K562 (cell line): ENCODE measurements around the gene LONP1. TPM values are rescaled to one million over a fixed set of nuclear protein-coding genes. Genes with fewer than 3 reads are reported as not detected.

ENCODE experiments used
- ARNT ChIP-seq, 2 experiments: fragments of 450-650 bp; IDR thresholded peaks; 2 replicates each; pipeline ENCODE4 v1.6.1; 2016; ENCODE audit warnings: mild to moderate bottlenecking in 1 of 2
- CBFB ChIP-seq: sonication (generic); formaldehyde crosslinking; IDR thresholded peaks from 2 replicates; pipeline ENCODE4 v1.4.0; 2020; ENCODE audit warnings: mild to moderate bottlenecking, missing genetic modification reagents
- EP400 ChIP-seq: fragments of 450-650 bp; IDR thresholded peaks from 2 replicates; pipeline ENCODE4 v1.6.1; 2017; ENCODE audit warnings: antibody characterized with exemption, mild to moderate bottlenecking, moderate library complexity
- NRF1 ChIP-seq, 2 experiments: fragments of 450-650 bp; IDR thresholded peaks in 1 of 2; conservative IDR thresholded peaks in 1 of 2; 2 replicates each; pipeline ENCODE4 v1.6.1; 2014; ENCODE audit warnings: mild to moderate bottlenecking in 2 of 2
- PRMT5 ChIP-seq: sonication (generic); formaldehyde crosslinking; IDR thresholded peaks from 2 replicates; pipeline ENCODE4 v1.5.0; 2020; ENCODE audit warnings: missing genetic modification reagents
- RFX1 ChIP-seq: fragments of 450-650 bp; IDR thresholded peaks from 2 replicates; pipeline ENCODE4 v1.6.1; 2016; ENCODE audit warnings: mild to moderate bottlenecking, moderate library complexity
- RUNX1 ChIP-seq: sonication (generic); IDR thresholded peaks from 2 replicates; pipeline ENCODE4 v1.6.1; 2016; ENCODE audit warnings: antibody characterized with exemption, low read depth
- TEAD1 ChIP-seq, 2 experiments: fragments of 450-650 bp in 1 of 2; sonication (generic) in 1 of 2; formaldehyde crosslinking; IDR thresholded peaks; 2 replicates each; pipeline versions ENCODE4 v1.4.0 to v1.8.0; 2020 to 2022; ENCODE audit warnings: mild to moderate bottlenecking in 2 of 2, missing genetic modification reagents in 1 of 2
- YBX1 ChIP-seq: fragments of 450-650 bp; IDR thresholded peaks from 2 replicates; pipeline ENCODE4 v1.7.1; 2016; ENCODE audit warnings: mild to moderate bottlenecking
- ZNF124 ChIP-seq: sonication (generic); formaldehyde crosslinking; IDR thresholded peaks from 2 replicates; pipeline ENCODE4 v1.8.1; 2022; ENCODE audit warnings: missing genetic modification reagents
- ZNF274 ChIP-seq: IDR thresholded peaks from 2 replicates; pipeline ENCODE4 v1.6.1; 2011; ENCODE audit warnings: low read depth, mild to moderate bottlenecking, low read length, moderate library complexity, borderline replicate concordance
- ZNF584 ChIP-seq: fragments of 200-800 bp; sonication (Bioruptor generic); IDR thresholded peaks from 2 replicates; pipeline ENCODE4 v1.6.1; 2016; ENCODE audit warnings: low read depth, mild to moderate bottlenecking, missing genetic modification characterization, missing compliant biosample characterization
- polyA plus RNA-seq, 8 experiments: library from polyadenylated mRNA; depleted of rRNA in 4 of 8; stranded (reverse) in 5 of 8; unstranded in 3 of 8; fragments of >200 nt; fragmentation: Nextera tagmentation in 2 of 8; fragmentation: Illumina TruSeq in 1 of 8; extraction: Ambion mirVana in 2 of 8; extraction: Trizol in 1 of 8; gene quantifications; 2 replicates each; pipeline versions ENCODE4 v1.2.1 to v1.2.3, GENCODE V29; 2011 to 2014; ENCODE audit warnings: inconsistent platforms in 1 of 8, missing spikeins in 1 of 8
- total RNA-seq, 7 experiments: library from RNA; depleted of rRNA in 6 of 7; stranded (reverse); fragments of >200 nt in 6 of 7; fragmentation: Illumina TruSeq in 2 of 7; extraction: Trizol in 2 of 7; gene quantifications; 2 replicates each; pipeline versions ENCODE4 v1.2.1 to v1.2.3, GENCODE V29; 2011 to 2021; ENCODE audit warnings: low replicate concordance in 1 of 7
- TF ChIP-seq, protein P1 (sequence below), 3 experiments: IDR thresholded peaks in 2 of 3; conservative IDR thresholded peaks in 1 of 3; 2 replicates each; pipeline ENCODE4 v1.5.1; 2011 to 2012; ENCODE audit warnings: low read length in 3 of 3, mild to moderate bottlenecking in 3 of 3, control low read depth in 2 of 3, improper control_type of control experiment in 1 of 3, inconsistent platforms in 1 of 3, low read depth in 1 of 3, mixed read lengths in 1 of 3, moderate library complexity in 1 of 3; ENCODE audit not compliant: insufficient read depth in 2 of 3
- TF ChIP-seq, protein P2 (sequence below): sonication (generic); formaldehyde crosslinking; IDR thresholded peaks from 2 replicates; pipeline ENCODE4 v1.9.0; 2022; ENCODE audit warnings: mild to moderate bottlenecking, missing genetic modification reagents
- TF ChIP-seq, protein P3 (sequence below): sonication (generic); formaldehyde crosslinking; IDR thresholded peaks from 2 replicates; pipeline ENCODE4 v1.8.1; 2023; ENCODE audit warnings: missing genetic modification reagents, mild to moderate bottlenecking, borderline replicate concordance

Gene LONP1
- total and polyA plus RNA-seq, 9 of the 15 experiments (the other 6 are each of a cell fraction or from before 2014, with no cell fraction given) = 1.1 to 238 (median 84.5) TPM

- TF ChIP-seq NRF1 (conservative IDR thresholded peaks at IDR 0.05 in 1 of 2, IDR thresholded peaks at IDR 0.05 in 1 of 2) (peak; percentile 86 to 89), EP400 (peak; percentile 94), CBFB (peak; percentile 29; the same call in 1 of the 2 replicates), ARNT (IDR thresholded peaks at IDR 0.05) (peak in 1 of 2 experiments; percentile 85; a peak in 2 of 4 replicates), ZNF584 (CRISPR knock-in tag) (0 out of 2 replicates have a peak, but pooled peaks have one; percentile 75), RFX1 (peak; percentile 99), RUNX1 (no peak), YBX1 (no peak), TEAD1 (CRISPR knock-in tag; IDR thresholded peaks at IDR 0.05) (peak in 1 of 2 experiments; percentile 57; a peak in 2 of 4 replicates), ZNF124 (no peak), PRMT5 (no peak), ZNF274 (no peak)
- TF ChIP-seq, protein P1, sequence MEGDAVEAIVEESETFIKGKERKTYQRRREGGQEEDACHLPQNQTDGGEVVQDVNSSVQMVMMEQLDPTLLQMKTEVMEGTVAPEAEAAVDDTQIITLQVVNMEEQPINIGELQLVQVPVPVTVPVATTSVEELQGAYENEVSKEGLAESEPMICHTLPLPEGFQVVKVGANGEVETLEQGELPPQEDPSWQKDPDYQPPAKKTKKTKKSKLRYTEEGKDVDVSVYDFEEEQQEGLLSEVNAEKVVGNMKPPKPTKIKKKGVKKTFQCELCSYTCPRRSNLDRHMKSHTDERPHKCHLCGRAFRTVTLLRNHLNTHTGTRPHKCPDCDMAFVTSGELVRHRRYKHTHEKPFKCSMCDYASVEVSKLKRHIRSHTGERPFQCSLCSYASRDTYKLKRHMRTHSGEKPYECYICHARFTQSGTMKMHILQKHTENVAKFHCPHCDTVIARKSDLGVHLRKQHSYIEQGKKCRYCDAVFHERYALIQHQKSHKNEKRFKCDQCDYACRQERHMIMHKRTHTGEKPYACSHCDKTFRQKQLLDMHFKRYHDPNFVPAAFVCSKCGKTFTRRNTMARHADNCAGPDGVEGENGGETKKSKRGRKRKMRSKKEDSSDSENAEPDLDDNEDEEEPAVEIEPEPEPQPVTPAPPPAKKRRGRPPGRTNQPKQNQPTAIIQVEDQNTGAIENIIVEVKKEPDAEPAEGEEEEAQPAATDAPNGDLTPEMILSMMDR (IDR thresholded peaks at IDR 0.05 in 2 of 3, conservative IDR thresholded peaks at IDR 0.05 in 1 of 3; ENCODE audit: insufficient read depth in 2 of 3, low read depth in 1 of 3, low read length in 3 of 3) = peak in 1 of 3 experiments; percentile 10; a peak in 1 of 6 replicates
- TF ChIP-seq, protein P2, sequence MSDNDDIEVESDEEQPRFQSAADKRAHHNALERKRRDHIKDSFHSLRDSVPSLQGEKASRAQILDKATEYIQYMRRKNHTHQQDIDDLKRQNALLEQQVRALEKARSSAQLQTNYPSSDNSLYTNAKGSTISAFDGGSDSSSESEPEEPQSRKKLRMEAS (CRISPR knock-in tag) = peak; percentile 64
- TF ChIP-seq, protein P3, sequence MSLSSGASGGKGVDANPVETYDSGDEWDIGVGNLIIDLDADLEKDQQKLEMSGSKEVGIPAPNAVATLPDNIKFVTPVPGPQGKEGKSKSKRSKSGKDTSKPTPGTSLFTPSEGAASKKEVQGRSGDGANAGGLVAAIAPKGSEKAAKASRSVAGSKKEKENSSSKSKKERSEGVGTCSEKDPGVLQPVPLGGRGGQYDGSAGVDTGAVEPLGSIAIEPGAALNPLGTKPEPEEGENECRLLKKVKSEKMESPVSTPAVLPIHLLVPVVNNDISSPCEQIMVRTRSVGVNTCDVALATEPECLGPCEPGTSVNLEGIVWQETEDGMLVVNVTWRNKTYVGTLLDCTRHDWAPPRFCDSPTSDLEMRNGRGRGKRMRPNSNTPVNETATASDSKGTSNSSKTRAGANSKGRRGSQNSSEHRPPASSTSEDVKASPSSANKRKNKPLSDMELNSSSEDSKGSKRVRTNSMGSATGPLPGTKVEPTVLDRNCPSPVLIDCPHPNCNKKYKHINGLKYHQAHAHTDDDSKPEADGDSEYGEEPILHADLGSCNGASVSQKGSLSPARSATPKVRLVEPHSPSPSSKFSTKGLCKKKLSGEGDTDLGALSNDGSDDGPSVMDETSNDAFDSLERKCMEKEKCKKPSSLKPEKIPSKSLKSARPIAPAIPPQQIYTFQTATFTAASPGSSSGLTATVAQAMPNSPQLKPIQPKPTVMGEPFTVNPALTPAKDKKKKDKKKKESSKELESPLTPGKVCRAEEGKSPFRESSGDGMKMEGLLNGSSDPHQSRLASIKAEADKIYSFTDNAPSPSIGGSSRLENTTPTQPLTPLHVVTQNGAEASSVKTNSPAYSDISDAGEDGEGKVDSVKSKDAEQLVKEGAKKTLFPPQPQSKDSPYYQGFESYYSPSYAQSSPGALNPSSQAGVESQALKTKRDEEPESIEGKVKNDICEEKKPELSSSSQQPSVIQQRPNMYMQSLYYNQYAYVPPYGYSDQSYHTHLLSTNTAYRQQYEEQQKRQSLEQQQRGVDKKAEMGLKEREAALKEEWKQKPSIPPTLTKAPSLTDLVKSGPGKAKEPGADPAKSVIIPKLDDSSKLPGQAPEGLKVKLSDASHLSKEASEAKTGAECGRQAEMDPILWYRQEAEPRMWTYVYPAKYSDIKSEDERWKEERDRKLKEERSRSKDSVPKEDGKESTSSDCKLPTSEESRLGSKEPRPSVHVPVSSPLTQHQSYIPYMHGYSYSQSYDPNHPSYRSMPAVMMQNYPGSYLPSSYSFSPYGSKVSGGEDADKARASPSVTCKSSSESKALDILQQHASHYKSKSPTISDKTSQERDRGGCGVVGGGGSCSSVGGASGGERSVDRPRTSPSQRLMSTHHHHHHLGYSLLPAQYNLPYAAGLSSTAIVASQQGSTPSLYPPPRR (CRISPR knock-in tag) = 0 out of 2 replicates have a peak, but pooled peaks have one; percentile 59
These were observed 39.2 kb downstream of the LONP1 start, which contains the start of the genes HSD11B1L and MICOS13 (continued) for GRCh38 chr19:5680437-5681368.
